Fibroblast of villous mesenchyme (primary cell): ENCODE data around the gene MYH7. TPM values are rescaled to one million over a fixed set of nuclear protein-coding genes. Genes with fewer than 3 reads are reported as not detected.

ENCODE experiments used
- DNase-seq: peaks from one replicate; pipeline ENCODE4 v3.0.0-alpha.2; 2010; ENCODE audit warnings: low read depth
- H3K4me3 ChIP-seq: 2 replicates; pipeline ENCODE4 v1.5.1; 2011; ENCODE audit warnings: low read depth, mild to moderate bottlenecking, low read length
- CTCF ChIP-seq: IDR thresholded peaks from 2 replicates; pipeline ENCODE4 v1.5.1; 2012; ENCODE audit warnings: low read depth, mild to moderate bottlenecking, low read length; ENCODE audit not compliant: insufficient read depth
- total RNA-seq: library from RNA; depleted of rRNA; stranded (reverse); fragments of >200 nt; gene quantifications from 2 replicates; pipeline ENCODE4 v1.2.3, GENCODE V29; 2012

The MYH7 gene
- total RNA-seq, 1 donor = not detected

GRCh38 chr14:23449314-23449713 is 13.9 kb upstream of the MYH7 start:
- TF ChIP-seq CTCF = no peak
- H3K4me3 ChIP-seq = no peak overlapping the region
- DNase-seq = no peak

DNA sequence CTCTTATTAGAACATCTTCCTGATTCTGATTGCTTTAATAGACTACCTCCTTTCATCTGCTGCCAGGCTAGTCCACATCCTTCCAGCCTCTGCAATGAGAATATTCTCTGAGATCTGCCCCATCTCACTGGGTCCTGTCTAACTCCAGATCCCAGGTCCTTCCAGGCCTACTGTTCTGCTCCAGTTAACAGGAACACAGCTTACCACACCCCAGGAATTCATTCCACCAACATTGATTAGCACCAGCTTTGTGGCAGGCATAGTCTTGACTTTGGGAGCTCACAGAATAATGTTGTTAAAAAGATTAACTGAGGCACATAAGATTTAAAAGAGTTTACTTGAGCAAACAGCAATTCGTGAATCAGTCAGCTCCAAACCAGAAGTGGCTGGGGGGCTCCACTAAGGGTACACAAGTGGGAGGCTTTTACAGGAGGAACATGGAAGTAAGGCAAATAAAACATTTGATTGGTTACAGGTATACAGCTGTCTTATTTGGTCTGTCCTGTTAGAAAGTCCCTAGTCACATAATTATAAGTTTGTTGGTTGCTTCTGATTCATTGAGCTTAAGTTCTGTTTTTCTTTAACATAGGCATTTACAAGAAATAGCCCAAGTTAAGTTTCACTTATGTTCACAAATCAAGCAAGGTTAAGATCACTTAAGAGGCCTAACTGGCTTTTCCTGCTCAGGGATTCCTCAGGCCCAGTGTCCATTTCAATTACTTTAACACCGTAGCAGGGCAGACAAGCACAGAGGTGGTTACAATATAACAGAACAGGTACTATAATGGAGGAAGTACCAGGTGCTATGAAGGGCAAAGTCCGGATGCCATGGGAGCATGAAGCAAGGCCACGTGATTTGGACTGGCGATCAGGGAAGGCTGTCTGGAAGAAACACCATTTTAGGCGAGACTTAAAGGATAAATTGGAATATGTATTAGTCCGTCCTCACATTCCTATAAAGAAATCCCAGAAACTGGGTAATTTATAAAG is 12.2 kb upstream of the MYH7 start:
- TF ChIP-seq CTCF = no peak
- H3K4me3 ChIP-seq = no peak overlapping the region

GRCh38 chr14:23446291-23446851 is 10.9 kb upstream of the MYH7 start:
- no peak for TF ChIP-seq CTCF
- DNase-seq = no peak
- H3K4me3 ChIP-seq = no peak overlapping the region

More for the DNA sequence above, 12.2 kb upstream of the MYH7 start:
- no peak for DNase-seq

- no peak overlapping the region for H3K4me3 ChIP-seq
- no peak for TF ChIP-seq CTCF
- DNase-seq = no peak
Measured at GRCh38 chr14:23445773-23446172, 10.3 kb upstream of the MYH7 start.

DNA sequence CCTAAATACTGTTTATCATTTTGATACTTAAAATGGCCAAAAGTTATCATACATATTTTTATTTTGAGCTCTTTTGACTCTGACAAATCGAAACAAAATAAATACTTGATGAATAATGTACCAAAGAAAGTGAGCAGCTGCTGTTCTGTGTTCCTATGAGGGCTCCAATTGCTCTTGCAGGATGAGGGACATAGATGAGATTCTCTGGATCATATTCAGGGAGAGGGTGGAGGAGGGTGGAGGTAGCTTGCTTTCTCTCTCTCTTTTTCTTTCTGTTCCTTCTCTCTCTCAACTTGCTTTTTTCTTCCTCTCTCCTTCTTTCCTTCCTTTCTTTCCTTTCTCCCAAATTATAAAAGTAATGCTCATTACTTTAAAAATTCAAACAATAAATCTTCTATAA is 8.9 kb upstream of the MYH7 start:
- TF ChIP-seq CTCF = no peak
- DNase-seq = no peak
- H3K4me3 ChIP-seq = no peak overlapping the region

DNA sequence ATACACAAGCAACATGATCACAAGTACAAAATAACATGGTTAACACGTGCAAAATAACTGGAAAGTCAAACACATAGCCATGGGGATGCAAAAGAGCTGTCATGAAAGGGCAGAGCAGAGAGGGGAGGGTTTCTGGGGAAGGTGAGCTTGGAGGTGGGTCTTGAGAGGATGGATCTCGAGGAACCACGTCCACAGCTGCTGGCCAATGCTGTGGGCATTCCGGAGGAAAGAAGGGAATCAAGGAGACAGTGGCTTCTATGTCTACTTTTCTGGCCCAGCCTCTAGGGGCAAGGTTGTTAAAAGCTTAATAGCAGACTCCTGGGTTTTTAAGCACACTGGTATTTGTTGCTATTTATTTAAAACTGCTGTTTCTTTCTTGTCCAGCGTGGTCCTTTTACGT is 8.4 kb upstream of the MYH7 start:
- DNase-seq = no peak
- TF ChIP-seq CTCF = no peak

More for the DNA sequence above, 8.4 kb upstream of the MYH7 start:
- H3K4me3 ChIP-seq = no peak overlapping the region
